ENCODE data around the gene DCST2.
A peak's percentile ranks its signal among the peaks of the same experiment; 100 is the strongest.

DCST2 gene

DNA sequence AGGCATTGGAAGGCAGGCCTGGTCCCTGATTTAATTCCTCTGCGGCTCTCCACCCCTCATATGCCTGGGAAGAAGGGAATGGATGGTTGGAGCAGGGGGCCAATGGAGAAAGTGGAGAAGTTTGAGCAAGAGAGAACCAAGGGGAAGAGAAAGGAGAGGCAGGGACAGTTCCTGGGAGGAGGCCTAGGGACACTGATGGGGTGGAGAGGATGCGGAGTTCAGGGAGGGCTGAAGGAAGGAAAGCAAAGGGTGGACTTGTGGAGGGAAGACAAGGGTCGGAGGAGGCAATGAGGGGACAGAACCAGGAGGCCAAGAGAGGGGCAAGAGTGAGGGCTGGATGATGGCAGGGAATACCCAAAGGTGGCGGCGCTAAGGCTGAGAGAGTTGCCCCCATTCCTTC lies 23.8 kb downstream of the DCST2 start:
- DNase-seq: peak in 1 of 6 experiments; percentile 33

DNA sequence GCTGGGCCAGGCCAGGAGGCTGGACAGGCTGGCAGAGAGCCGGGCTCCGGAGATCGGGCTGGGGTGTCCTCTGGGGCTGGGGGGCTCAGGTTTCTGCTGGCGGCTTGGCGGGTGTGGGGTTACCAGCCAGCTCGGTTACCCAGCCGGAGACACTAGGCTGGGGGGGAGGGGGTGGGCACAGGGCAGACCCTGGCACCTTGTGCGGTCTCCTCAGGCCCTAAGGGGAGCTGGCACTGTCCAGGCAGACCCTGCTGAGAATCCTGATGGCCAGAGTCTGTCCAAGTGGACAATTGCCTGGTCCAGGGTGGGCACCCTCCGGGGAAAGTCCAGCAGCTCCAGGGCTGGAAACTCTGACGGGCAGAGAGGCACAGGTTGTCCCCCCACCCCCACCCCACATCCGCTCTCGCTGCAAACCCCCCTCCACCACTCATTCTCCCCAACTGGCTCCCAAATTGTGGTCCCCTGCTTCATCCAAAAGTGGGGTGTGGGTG lies 24.3 kb downstream of the DCST2 start:
- DNase-seq: peak in 2 of 6 experiments; percentile 32 to 33

DNA sequence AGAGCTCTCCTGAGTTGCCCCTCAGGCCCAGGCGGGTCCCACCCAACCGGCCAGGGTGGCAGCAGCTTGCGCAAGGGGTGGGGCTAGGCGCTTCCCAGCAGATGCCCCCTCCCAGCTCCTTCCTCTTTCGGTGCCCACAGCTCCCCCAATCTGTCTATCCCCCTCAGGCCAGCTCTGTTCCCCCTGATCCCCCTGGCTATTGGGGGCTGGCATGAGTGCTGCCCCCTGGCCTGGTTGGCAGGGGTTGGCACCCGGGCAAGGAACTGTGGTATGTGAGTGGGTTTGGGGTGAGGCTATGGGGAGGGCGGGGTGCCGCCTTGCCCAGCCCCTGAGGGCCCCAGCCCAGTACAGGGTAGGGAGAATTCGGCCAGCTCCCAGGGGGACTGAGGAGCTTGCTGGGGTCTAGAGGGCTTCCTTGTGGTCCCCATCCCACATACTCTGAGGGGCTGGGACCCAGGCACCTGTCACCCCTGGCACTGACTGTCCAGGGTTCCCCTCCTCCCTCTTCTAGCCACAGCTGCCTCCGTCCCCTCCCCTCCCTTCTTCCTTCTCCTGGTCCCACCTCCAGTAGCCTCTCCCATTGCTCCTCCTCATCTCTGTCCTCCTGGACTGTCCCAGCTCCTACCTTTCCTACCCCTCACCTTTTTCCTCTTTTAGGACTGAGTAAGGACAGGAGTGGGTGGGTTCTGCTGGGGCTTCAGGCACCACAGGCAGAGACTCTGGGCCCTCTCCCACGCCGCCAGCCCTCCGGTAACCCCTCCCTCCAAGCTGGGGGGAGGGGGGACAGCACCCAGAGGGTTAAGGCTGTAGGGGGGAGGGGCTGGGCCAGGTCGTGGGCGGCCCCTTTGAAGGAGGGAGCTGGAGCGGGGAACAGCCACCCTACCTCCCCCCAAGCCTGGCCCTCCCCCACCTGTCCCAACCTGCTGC lies 25.3 kb downstream of the DCST2 start:
- peak in 4 of 6 experiments; percentile 15 to 41 (median 36) for DNase-seq

DNA sequence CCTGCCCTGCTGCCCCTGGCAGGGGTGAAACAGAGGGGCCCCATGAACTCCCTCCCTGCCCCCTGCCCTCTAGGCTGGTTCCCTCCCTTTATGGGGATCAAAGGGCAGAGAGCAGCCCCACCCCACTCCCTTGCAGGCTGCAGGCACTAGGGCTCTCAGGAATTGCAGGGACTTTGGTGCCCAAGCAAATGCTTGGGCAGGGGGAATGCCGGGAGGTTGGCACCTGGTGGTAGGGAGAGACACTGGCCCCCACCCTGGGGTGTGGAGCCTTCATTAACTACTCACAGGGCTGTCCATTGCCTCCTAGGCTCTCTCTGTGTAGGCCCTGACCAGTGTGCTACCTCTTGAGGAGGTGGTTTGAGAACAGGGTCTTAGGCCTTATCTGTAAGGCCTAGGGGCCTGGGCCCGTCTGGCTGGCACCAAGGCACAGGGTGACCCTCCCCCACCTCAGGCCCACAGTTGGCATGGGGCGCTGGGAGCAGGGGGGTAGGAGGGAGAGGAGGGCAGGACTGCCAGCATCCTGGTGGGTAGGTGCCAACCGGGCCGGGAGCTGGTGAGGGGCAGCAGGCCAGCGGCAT lies 26.2 kb downstream of the DCST2 start:
- peak in 1 of 6 experiments; percentile 39 for DNase-seq

DNA sequence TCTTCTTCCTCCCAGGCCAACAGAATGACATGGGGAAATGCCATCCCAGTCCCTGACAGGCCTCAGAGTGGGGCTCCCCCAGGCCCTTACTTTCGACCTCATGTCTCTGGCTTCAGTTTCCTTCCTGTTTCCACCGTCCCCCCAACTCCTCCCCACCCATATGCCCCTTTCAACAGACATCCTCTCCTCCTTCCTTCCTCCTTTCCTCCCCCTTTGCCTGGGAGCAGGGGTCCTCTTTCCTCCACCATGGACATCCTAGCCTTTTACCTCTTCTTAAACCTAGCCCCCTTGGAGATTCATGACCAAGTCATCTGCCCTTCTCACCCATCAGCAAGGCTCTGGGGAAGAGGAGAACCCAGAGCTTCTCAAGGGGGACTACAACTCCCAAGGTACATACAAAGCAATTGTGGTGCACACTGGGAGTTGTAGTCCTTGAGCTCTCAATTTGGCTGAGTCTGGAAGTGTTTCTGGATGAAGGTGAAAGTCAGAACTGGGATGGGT lies 26.9 kb downstream of the DCST2 start:
- peak; percentile 14 to 51 (median 34) for DNase-seq

DNA sequence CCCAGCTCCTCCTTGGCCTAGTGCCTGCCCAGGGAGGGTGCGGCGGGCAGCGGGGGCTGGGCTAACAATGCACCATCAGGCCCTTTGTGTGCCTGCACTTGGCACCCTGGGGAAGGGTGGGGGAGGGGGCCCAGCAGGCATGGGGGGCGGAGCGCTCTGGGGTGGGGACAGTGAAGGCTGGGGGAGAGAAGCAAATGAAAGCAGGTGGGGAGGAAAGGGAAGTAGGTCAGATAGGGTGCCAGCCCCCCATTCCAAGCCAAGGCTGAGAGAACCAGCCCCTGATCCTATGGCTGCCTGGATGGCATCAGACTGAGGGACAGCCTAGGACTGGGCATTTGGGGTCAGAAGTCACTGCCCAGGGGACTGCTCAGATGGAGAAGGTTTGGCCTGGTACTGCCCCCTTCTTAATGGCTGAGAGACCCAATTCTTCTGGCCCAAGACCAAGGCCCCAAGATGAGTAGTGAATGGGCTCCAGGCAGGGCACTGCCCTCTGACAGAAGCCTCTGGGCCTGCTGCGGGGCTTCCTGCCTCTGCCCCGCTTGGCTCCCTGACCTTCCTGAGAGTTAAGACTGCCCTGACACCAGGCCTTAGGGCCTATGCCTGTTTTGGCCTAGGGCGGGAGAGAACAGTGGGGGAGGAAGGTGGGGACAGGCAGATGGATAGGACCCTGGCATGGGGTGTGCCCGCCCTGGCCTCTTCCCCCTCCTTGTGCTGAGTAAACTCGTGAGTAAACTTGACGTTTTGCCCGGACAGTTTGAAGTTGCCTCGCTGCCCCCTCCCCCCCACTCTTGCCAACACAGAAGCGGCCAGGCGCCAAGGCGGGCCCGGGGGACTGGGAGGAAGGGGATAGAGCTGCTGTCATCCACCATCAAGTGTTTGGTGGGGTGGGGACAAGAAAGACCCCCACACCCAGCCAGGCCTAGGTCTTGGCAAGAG lies 28.2 kb downstream of the DCST2 start:
- peak in 2 of 6 experiments; percentile 15 to 44 for DNase-seq

DNA sequence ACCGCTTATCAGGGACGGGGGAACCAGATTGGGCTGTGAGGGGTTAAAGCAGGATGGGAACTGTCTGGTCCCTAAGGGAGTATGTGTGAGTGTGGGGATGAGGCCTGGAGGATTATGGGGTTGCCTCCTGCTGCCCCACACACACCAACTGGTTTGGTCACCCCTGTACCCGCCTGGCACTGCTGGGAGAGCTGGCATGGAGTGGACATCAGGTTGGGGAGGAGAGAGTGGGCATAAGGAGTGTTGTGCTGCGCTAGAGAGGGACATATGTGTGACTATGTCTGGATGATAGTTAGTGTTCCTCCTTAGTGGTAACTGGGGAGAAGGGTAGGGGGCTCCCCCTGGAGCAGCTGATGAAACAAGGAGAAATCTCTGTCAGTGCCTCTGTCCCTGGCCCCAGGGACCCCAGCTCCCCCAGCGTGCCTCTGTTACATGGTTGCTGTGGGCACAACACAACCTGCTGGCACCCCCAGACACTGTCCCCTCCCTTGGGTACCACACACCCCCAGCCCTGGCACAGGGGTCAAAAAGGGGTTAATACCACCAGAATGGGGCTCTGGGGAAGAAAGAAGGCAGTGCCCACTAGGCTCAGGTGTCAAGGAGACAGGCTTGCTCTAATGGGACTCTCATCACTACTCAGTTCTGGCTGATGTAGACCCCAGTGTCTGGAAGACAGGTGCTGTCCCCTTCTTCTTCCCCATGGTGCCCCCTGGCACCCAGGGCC lies 29.1 kb downstream of the DCST2 start:
- DNase-seq: no peak

DNA sequence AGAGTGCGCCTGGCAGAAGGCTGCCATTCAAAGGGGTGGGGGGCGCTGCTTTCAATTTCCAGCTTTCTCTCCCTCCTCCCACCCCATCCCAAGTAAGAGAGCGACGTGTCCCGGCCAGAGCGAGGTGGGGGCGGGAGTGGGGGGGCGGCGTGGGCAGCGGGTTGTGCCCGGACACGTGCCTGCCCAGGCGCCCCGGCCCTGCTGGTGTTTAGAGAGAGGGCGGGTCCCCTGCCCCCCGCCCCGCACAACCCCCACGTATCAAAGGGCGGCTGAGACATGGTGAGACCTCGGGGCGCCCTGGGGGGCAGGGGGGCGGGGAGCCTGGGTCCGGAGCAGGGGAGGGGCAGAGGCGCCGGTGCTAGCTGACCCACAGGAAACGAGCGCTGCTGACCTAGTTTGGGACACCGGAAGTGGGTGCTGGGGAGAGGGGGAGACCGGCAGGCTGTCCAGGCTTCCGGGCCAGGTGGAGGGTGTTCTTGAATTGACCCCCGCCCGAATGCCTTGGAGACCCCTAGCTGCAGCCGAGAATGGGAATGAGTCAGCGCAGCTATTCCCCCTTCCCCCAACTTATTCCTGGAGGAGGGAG lies 29.7 kb downstream of the DCST2 start:
- DNase-seq: no peak

DNA sequence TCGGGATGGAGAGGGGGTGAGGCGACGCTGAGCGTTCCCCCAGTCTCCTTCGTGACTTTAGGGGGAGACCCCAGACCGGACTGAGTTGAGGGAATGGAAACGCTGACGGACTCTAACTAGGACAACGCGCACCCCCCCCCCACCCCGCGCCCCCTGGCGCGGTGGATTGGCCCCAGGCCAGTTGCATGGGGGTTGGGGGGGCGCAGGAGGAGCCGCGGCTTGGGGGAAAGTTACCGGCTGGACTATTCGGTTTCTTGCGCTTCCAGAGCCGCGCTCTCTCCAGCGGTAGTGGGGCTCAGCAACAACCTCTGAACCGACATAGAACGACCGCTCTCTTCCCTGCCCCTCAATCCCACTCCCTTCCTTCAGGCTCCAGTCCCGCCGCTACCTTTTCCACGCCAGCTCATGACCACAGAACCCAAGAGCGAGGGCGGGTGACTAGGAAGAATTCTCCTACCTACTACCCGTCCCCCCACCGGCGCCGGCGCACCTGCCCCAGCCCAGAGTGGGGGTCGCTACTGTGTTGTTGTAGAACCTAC lies 30.3 kb downstream of the DCST2 start:
- peak in 3 of 6 experiments; percentile 15 to 36 (median 28) for DNase-seq

DNA sequence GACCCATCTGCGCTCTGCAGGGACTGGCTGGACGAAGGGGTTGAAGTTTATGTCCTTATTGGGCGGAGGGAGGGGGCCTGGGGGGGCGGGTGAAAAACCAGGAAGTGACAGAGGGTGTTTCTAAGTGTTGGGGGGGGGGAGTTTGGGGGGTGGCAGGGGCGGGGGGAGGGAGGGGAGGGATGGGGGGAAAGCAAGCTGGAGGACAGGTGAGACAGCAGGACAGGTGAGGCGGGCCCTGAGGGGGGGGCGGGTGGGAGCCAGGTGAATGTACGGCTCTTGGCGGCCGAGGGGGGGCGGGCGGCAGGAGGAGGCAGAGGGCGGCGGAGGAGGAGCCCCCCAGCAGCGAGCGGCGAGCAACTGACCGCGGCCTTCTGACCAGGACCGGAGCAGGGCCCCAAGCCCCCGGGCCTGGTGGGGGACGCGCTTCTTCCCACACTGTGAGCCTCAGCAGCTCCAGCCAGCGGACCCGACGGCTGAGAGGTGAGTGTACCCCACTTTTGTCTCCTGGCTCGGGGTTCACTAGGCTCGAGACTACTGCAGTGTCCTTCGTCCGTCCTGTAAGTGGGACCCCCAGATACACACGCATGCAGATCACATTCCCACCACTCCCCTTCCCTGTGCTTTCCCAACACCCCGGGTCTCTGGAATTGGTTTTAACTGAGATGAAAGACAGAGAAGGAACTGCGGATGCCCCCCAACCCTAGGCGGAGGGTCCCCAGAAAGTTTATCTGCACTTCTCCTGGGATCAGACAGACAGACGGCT lies 30.9 kb downstream of the DCST2 start, which contains the start of gene ZBTB7B:
Gene ZBTB7B, plus strand, starts transcription at position 339 of the 763 bp plus-strand sequence. CDS start 11,859 bp downstream, outside the sequence.
- peak in 3 of 6 experiments; percentile 41 to 62 (median 47) for DNase-seq

DNA sequence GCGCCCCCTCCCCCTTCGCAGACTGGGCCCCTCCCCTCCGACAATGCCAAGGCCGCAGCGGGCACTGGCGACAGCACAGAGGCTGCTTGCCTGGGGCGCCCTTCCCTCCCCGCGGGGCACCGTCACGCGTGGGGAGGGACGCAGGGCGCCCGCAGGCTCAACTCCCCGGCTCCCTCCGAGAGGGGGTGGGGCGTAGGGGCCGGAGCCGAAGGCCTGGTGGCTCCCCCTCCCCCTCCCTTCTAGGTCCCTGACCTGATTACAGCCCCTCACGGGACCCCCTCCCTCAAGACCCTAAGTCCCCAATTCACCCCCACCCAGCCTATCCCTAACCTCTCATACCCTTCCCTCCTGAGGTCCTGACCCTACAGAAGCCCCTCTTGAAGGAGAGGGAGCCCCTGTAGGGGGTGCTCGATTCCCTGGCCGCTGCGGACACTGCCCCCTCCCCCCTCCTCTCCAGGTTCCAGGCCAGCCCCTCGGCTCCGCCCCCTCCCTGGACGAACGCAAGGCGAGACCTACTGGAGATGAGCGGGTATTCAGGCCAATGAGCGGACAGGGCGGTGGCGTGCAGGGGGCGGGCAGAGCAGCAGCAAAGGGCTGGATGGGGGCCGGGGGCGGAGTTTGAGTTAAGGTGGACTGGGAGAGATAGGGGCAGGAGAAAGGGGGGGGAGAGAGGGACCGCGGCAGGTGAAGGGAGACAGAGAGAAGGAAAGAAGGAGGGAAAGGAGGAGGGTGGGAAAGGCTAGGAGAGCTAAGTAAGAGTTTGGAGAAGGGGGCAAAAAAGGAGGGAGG lies 31.7 kb downstream of the DCST2 start:
- DNase-seq: peak; percentile 92 to 96 (median 94)

DNA sequence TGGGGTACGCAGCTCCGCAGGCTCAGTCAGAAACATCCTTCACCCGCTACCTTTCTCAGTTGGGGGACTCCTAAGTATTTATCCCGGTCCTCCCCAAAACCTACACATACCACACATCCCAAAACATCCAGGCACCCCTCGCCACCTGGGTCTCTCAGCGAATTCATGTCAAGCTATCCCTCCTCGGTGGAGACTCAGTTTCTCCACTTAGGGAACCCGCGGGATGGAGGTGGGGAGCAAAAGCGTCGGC lies 32.2 kb downstream of the DCST2 start:
- no peak for DNase-seq

DNA sequence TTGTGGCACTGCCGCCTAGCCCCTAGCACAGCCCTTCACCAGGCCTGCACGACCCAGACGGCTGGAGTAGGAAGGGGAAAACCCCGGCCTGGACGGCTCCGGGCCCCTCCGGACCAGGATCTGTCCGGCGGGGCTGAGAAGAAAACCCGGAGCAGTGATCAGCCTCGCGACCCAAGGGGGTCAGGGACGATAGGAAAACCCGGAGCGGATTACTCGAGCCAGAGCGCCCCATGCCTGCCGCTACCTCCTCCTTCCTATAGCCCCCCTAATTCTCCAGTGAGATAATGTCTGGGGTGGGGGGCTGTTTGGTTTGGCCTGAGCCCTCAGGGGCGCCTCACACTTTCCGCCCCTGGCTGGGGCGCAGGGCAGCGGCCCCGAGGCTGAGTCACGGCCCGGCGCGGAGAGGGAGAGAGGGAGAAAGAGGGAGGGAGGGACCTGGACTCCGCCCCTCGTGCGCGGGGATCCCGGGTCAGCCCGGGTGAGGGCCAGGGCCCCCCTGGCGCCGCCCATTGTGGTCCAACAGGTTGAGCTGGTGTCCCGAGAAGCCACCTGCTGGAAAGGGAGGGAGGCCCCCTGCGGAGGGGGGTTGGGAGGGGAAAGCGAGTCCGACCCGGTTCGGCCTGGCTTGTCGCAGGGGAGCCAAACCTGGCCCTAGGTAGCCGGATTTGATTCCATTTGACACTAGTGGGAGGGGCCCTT lies 32.7 kb downstream of the DCST2 start:
- DNase-seq: peak; percentile 63 to 82 (median 76)

DNA sequence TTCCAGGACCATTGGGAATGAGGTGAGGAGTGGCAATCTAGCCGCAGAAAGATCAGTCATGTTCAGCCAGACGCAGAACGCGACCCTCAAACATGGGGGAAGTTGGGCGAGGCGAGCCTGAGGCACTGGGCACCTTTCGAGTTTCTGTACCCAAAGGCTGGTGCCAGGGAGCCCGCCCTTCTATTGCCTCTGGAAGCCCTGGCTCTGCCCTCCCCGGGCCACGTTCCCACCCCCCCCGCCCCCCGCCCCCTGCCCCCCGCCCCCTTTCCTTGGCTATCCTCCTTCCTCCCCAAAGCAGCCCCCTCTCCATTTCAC lies 33.2 kb downstream of the DCST2 start:
- DNase-seq: peak in 3 of 6 experiments; percentile 44 to 63 (median 59)

DNA sequence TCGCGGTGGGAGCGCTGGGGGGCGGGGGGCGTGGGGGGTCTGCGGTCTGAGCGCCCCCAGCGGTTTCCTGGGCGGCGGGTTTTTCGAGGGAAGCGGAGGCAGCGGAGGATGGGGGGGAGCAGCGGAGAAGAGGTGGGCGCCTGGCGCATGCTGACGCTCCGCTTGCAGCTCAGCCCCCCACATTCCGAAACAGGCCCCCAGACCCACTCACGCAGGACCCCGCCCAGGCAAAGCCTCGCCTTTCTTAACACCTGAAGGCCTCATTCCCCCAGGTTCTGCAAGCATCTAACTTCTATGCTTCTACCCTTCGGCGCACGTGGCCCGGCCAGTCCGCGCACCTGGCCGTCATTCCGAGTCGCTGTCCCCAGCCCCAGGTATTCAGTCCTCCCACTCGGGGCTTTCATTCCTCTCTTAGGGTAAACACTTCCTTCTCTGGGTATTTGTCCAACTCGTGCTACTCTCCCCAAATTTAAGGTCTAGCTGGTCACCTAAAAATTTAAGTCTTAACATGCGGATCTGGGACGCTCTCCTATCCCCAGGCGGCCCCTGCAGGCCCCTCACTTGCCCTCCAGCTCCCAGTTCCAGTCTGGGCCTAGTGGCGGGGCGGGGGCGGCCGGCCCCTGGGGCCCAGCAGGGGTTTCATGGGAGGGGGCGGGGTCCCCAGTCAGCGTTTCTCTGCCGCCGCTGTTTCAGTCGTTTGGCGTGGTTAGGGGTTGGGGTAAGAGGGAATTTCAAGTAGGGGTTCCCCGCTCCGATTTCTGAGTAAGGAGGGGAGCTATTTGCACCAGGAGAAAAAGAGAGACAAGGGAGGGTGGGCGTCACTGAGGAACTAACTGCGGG lies 33.8 kb downstream of the DCST2 start:
- peak; percentile 35 to 63 (median 49) for DNase-seq

DNA sequence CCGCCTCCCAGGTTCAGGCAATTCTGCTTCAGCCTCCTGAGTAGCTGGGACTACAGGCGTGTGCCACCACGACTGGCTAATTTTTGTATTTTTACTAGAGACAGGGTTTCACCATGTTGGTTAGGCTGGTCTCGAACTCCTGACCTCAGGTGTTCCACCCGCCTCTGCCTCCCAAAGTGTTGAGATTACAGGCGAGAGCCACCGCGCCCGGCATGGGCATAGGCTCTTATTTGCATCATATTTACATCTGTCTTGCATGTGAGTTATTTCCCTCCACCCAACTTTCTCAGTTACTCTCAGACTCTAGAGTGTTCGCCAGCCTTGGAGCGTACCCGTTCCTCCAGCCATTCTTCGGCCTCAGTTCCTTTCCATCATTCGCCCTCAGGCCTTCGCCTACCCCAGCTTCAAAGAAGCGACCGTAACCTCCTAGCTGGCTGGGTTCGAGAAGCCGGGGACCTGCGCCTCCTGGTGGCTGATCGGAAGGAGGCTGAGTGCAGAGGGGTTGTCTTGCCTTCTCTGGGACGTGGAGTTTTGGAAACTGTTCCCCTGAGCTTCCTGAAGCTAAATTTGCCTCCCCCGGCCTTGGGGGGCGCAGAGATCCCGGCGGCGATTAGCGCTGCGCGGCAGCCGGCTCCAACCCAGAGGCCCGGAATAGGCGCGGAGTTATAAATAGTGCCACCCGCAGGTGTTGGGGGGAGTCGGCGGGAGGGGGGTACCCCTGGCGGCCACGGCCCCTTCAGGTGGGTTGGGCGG lies 34.6 kb downstream of the DCST2 start:
- peak; percentile 35 to 55 (median 46) for DNase-seq

DNA sequence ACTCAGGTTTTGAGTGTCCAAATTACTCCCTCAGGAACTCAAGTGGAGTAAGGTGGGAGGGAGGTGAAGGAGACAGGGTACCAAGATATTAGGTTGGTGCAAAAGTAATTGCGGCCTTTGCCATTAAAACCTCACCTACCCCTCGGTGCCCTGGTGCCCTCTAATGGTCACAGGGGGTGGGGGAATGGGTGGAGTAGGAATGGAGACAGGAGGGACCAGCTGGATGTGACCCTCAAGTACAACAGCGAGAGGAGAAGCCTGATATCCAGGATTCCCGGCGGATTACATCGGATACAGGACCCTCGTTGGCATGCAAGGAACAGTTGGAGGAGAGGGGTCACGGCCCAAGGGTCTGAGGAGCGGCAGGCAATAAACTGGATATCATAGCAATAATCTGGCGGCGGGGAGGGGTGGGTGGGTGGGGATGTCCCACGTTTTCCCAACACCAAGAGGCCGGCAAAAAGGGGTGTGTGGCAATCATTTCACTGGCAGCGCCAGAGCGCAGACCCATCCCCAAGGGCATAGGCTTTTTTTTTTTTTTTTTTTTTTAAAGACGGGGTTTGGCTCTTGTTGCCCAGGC lies 35.3 kb downstream of the DCST2 start:
- DNase-seq: no peak
